GM12878 (cell line): ENCODE measurements around the gene MED13L. TPM values are rescaled to one million over a fixed set of nuclear protein-coding genes. Genes with fewer than 3 reads are reported as not detected.

Experiments used
- ASH2L ChIP-seq: fragments of 300-600, 200-600 bp; sonication (generic); IDR thresholded peaks from 2 replicates; pipeline ENCODE4 v1.6.1; 2017; ENCODE audit warnings: low read depth, mild to moderate bottlenecking, borderline replicate concordance
- ATF3 ChIP-seq: IDR thresholded peaks from 2 replicates; pipeline ENCODE4 v1.6.1; 2011; ENCODE audit warnings: low read depth, mild to moderate bottlenecking, low read length, moderate library complexity, borderline replicate concordance; ENCODE audit errors: extremely low read depth
- BCL11A ChIP-seq: IDR thresholded peaks from 2 replicates; pipeline ENCODE4 v1.6.1; 2011; ENCODE audit warnings: low read depth, low read length
- BCLAF1 ChIP-seq: fragments of 450-650 bp; IDR thresholded peaks from 2 replicates; pipeline ENCODE4 v1.6.1; 2017; ENCODE audit warnings: antibody characterized with exemption, mild to moderate bottlenecking, moderate library complexity
- BMI1 ChIP-seq: fragments of 450-650 bp; IDR thresholded peaks from 2 replicates; pipeline ENCODE4 v1.6.1; 2016; ENCODE audit warnings: mild to moderate bottlenecking, moderate library complexity, borderline replicate concordance
- CEBPB ChIP-seq, 2 experiments: fragments of 150-350 bp in 1 of 2; IDR thresholded peaks; 2 replicates each; pipeline ENCODE4 v1.6.1; 2012 to 2014; ENCODE audit warnings: low read depth in 2 of 2, low read length in 2 of 2, borderline replicate concordance in 1 of 2, inconsistent platforms in 1 of 2
- CHD2 ChIP-seq: IDR thresholded peaks from 2 replicates; pipeline ENCODE4 v1.6.1; 2011; ENCODE audit warnings: low read depth, low read length, improper control_type of control experiment, borderline replicate concordance
- CREB1 ChIP-seq: IDR thresholded peaks from 2 replicates; pipeline ENCODE4 v1.6.1; 2012; ENCODE audit warnings: low read depth, mild to moderate bottlenecking, inconsistent platforms
- E2F8 ChIP-seq: fragments of 450-650 bp; IDR thresholded peaks from 2 replicates; pipeline ENCODE4 v1.6.1; 2018; ENCODE audit warnings: mild to moderate bottlenecking, low read depth, moderate library complexity; ENCODE audit not compliant: partially characterized antibody
- EED ChIP-seq: sonication (generic); IDR thresholded peaks from 2 replicates; pipeline ENCODE4 v1.6.1; 2016; ENCODE audit warnings: antibody characterized with exemption, low read depth
- FOS ChIP-seq: IDR thresholded peaks from 3 replicates; pipeline ENCODE4 v1.6.1; 2011; ENCODE audit warnings: borderline replicate concordance; ENCODE audit not compliant: insufficient read length; ENCODE audit errors: extremely low read depth
- HCFC1 ChIP-seq: fragments of 150-350 bp; IDR thresholded peaks from 2 replicates; pipeline ENCODE4 v1.6.1; 2014; ENCODE audit warnings: low read length
- HDGF ChIP-seq: fragments of 450-650 bp; IDR thresholded peaks from 2 replicates; pipeline ENCODE4 v1.6.1; 2016; ENCODE audit warnings: antibody characterized with exemption
- LARP7 ChIP-seq: fragments of 450-650 bp; IDR thresholded peaks from 2 replicates; pipeline ENCODE4 v1.6.1; 2017; ENCODE audit warnings: mild to moderate bottlenecking
- MTA3 ChIP-seq: IDR thresholded peaks from 2 replicates; pipeline ENCODE4 v1.6.1; 2012; ENCODE audit warnings: low read length, inconsistent platforms, borderline replicate concordance
- MYB ChIP-seq: fragments of 150-350 bp; IDR thresholded peaks from 2 replicates; pipeline ENCODE4 v1.6.1; 2014; ENCODE audit warnings: mild to moderate bottlenecking, low read depth, low read length, borderline replicate concordance
- NBN ChIP-seq: fragments of 450-650 bp; IDR thresholded peaks from 2 replicates; pipeline ENCODE4 v1.6.1; 2016
- PBX3 ChIP-seq: IDR thresholded peaks from 2 replicates; pipeline ENCODE4 v1.6.1; 2011; ENCODE audit warnings: mild to moderate bottlenecking, low read depth, low read length, moderate library complexity; ENCODE audit not compliant: insufficient replicate concordance
- RELA ChIP-seq: fragments of 450-650 bp; IDR thresholded peaks from 2 replicates; pipeline ENCODE4 v1.8.0; 2014; ENCODE audit warnings: borderline replicate concordance; ENCODE audit not compliant: partially characterized antibody
- SPI1 ChIP-seq: IDR thresholded peaks from 2 replicates; pipeline ENCODE4 v1.6.1; 2011; ENCODE audit warnings: low read depth, mild to moderate bottlenecking, low read length, moderate library complexity, borderline replicate concordance; ENCODE audit not compliant: insufficient read depth
- TCF12 ChIP-seq: IDR thresholded peaks from 2 replicates; pipeline ENCODE4 v1.6.1; 2011; ENCODE audit warnings: low read depth, mild to moderate bottlenecking, low read length
- TCF3 ChIP-seq: IDR thresholded peaks from 2 replicates; pipeline ENCODE4 v1.6.1; 2012; ENCODE audit warnings: low read depth, mild to moderate bottlenecking, low read length, borderline replicate concordance; ENCODE audit not compliant: insufficient read depth
- WRNIP1 ChIP-seq: IDR thresholded peaks from 2 replicates; pipeline ENCODE4 v1.6.1; 2011; ENCODE audit warnings: low read depth, low read length, improper control_type of control experiment, borderline replicate concordance
- YY1 ChIP-seq: IDR thresholded peaks from 2 replicates; pipeline ENCODE4 v1.6.1; 2011; ENCODE audit warnings: low read depth, mild to moderate bottlenecking, low read length
- ZSCAN29 ChIP-seq: fragments of 450-650 bp; IDR thresholded peaks from 2 replicates; pipeline ENCODE4 v1.6.1; 2017; ENCODE audit warnings: mild to moderate bottlenecking, moderate library complexity
- polyA plus RNA-seq, 11 experiments: library from polyadenylated mRNA; depleted of rRNA in 4 of 11; unstranded in 6 of 11; stranded (reverse) in 5 of 11; fragments of >200 nt; fragmentation: Nextera tagmentation in 4 of 11; fragmentation: Illumina TruSeq in 1 of 11; extraction: Ambion mirVana in 4 of 11; extraction: Trizol in 1 of 11; gene quantifications; 1 replicate in 1 of 11; 2 replicates in 10 of 11; pipeline versions ENCODE4 v1.2.1 to v1.2.3, GENCODE V29; 2011 to 2016; ENCODE audit warnings: inconsistent platforms in 2 of 11, missing spikeins in 2 of 11, low read depth in 1 of 11
- total RNA-seq, 4 experiments: library from RNA; depleted of rRNA in 3 of 4; stranded (reverse); fragments of >200 nt in 3 of 4; fragmentation: Illumina TruSeq in 1 of 4; extraction: Trizol in 1 of 4; gene quantifications; 2 replicates each; pipeline versions ENCODE4 v1.2.1 to v1.2.3, GENCODE V29; 2013 to 2021

The MED13L gene
- total and polyA plus RNA-seq, 10 of the 15 experiments (the other 5 are each of a cell fraction or from before 2014, with no cell fraction given): 3.7 to 30.1 (median 9.1) TPM

- no peak for TF ChIP-seq ATF3
- no peak for TF ChIP-seq ZSCAN29
- TF ChIP-seq CREB1: peak; percentile 62
- no peak for TF ChIP-seq WRNIP1
- TF ChIP-seq CHD2: peak; percentile 69
- TF ChIP-seq HCFC1: no peak
- TF ChIP-seq SPI1: peak; percentile 37; the same call in 1 of the 2 replicates
- peak; percentile 35; the same call in 1 of the 2 replicates for TF ChIP-seq BCL11A
- no peak for TF ChIP-seq BCLAF1
- TF ChIP-seq LARP7: no peak
- TF ChIP-seq ASH2L: no peak
- 0 out of 2 replicates have a peak, but pooled peaks have one; percentile 73 for TF ChIP-seq TCF3
- TF ChIP-seq EED: peak; percentile 97
- TF ChIP-seq E2F8: no peak
- TF ChIP-seq HDGF: no peak
- TF ChIP-seq CEBPB (IDR thresholded peaks at IDR 0.05; ENCODE audit: borderline replicate concordance in 1 of 2, low read depth in 2 of 2, low read length in 2 of 2): peak in 1 of 2 experiments; percentile 93; a peak in 2 of 4 replicates
- no peak for TF ChIP-seq MYB
- no peak for TF ChIP-seq FOS
- peak; percentile 21 for TF ChIP-seq PBX3
- TF ChIP-seq YY1: 0 out of 2 replicates have a peak, but pooled peaks have one; percentile 5
- TF ChIP-seq MTA3: peak; percentile 94
- peak; percentile 33 for TF ChIP-seq RELA
- TF ChIP-seq BMI1: 0 out of 2 replicates have a peak, but pooled peaks have one; percentile 41
- TF ChIP-seq TCF12: peak; percentile 86; the same call in 1 of the 2 replicates
- TF ChIP-seq NBN: 0 out of 2 replicates have a peak, but pooled peaks have one; percentile 62
Measured at GRCh38 chr12:116194935-116195431, 82.5 kb downstream of the MED13L start (continued).
